K562 (cell line): ENCODE measurements around the gene DNAH3. TPM values are rescaled to one million over a fixed set of nuclear protein-coding genes. Genes with fewer than 3 reads are reported as not detected.

Experiments
- ATAC-seq: fragments of 200-7000 bp; cut with Tn5 transposase; 3 replicates; pipeline ENCODE4 v1.9.1; 2020; ENCODE audit warnings: moderate library complexity
- BruUV-seq: library from RNA; stranded (reverse); fragments of 400-500 nt; replicated peaks from 2 replicates; lab custom pipeline; 2021; lab: Mats Ljungman, UMichigan
- CTCF ChIA-PET: fragments of 300-600 bp; formaldehyde crosslinking; extraction: SDS; loops from one replicate; lab custom pipeline; 2021; ENCODE audit warnings: low intra/inter-chr PET ratio; lab: Yijun Ruan, JAX
- POLR2A ChIA-PET: fragments of 300-600, 350-650 bp; sonication (Branson Sonifier 250); formaldehyde crosslinking; extraction: SDS; loops from one replicate; lab custom pipeline; 2021; ENCODE audit warnings: antibody characterized with exemption, inconsistent platforms; lab: Yijun Ruan, JAX
- DNase-seq, 4 experiments: peaks; one replicate each; pipeline versions ENCODE4 v3.0.0 to v3.0.0-alpha.2; 2011 to 2018; ENCODE audit warnings: low spot score in 3 of 4, mixed read lengths in 3 of 4; ENCODE audit errors: extremely low read depth in 1 of 4
- FAIRE-seq: peaks from 2 replicates; lab custom pipeline; 2011; peaks lifted over from hg19 to GRCh38; lab: Jason Lieb, UNC
- H2AFZ ChIP-seq: 2 replicates; pipeline ENCODE4 v1.6.0; 2011; ENCODE audit warnings: low read depth, low read length, control low read depth, inconsistent platforms
- H3K27ac ChIP-seq: fragments of 200-600 bp; 3 replicates; pipeline ENCODE4 v1.8.0; 2011; ENCODE audit warnings: low read depth, mild to moderate bottlenecking, control low read depth, inconsistent platforms, low read length, moderate library complexity, mixed read lengths; ENCODE audit errors: extremely low read depth
- H3K27me3 ChIP-seq, 2 experiments: fragments of 300-600 bp in 1 of 2; 2 replicates in 1 of 2; 3 replicates in 1 of 2; pipeline versions ENCODE4 v1.6.0 to v1.8.0; 2011; ENCODE audit warnings: inconsistent platforms in 2 of 2, low read length in 2 of 2, mild to moderate bottlenecking in 1 of 2, mixed read lengths in 1 of 2, moderate library complexity in 1 of 2; ENCODE audit not compliant: control insufficient read depth in 2 of 2, insufficient read depth in 2 of 2
- H3K36me3 ChIP-seq: fragments of 300-600 bp; 3 replicates; pipeline ENCODE4 v1.8.0; 2011; ENCODE audit warnings: mild to moderate bottlenecking, low read length, inconsistent platforms; ENCODE audit not compliant: control insufficient read depth, insufficient read depth
- H3K4me1 ChIP-seq, 2 experiments: fragments of 200-600 bp in 1 of 2; replicated peaks in 1 of 2; 2 replicates in 1 of 2; 3 replicates in 1 of 2; pipeline versions ENCODE4 v1.5.1 to v1.8.0; 2011; ENCODE audit warnings: inconsistent platforms in 2 of 2, low read length in 2 of 2, mild to moderate bottlenecking in 1 of 2, mixed read lengths in 1 of 2, moderate library complexity in 1 of 2; ENCODE audit not compliant: control insufficient read depth in 2 of 2, insufficient read depth in 2 of 2
- H3K4me2 ChIP-seq: 2 replicates; pipeline ENCODE4 v1.6.1; 2011; ENCODE audit warnings: low read length, control low read depth, inconsistent platforms, mixed read lengths; ENCODE audit not compliant: insufficient read depth
- H3K4me3 ChIP-seq: fragments of 200-600 bp; sonication (generic), shearing (Covaris generic); 2 replicates; pipeline ENCODE4 v1.5.1; 2016; ENCODE audit warnings: control low read depth, inconsistent platforms
- H3K79me2 ChIP-seq: fragments of 200-600 bp; 3 replicates; pipeline ENCODE4 v1.8.0; 2011; ENCODE audit warnings: low read length, inconsistent platforms; ENCODE audit not compliant: control insufficient read depth, insufficient read depth
- H3K9ac ChIP-seq, 2 experiments: 2 replicates each; pipeline versions ENCODE4 v1.6.0 to v1.6.1; 2011; ENCODE audit warnings: low read depth in 2 of 2, low read length in 2 of 2, control low read depth in 1 of 2, inconsistent platforms in 1 of 2, mild to moderate bottlenecking in 1 of 2, mixed read lengths in 1 of 2; ENCODE audit not compliant: insufficient read depth in 1 of 2
- H3K9me1 ChIP-seq: one replicate; pipeline ENCODE4 v1.6.0; 2011; ENCODE audit warnings: inconsistent platforms, mild to moderate bottlenecking, low read length, moderate library complexity; ENCODE audit not compliant: control insufficient read depth, insufficient read depth
- H3K9me3 ChIP-seq: replicated peaks from 2 replicates; pipeline ENCODE4 v1.5.1; 2011; ENCODE audit warnings: low read depth, low read length, inconsistent platforms; ENCODE audit not compliant: control insufficient read depth, insufficient read depth
- H4K20me1 ChIP-seq: replicated peaks from 2 replicates; pipeline ENCODE4 v1.6.1; 2011; ENCODE audit warnings: low read length, inconsistent platforms, mixed read lengths; ENCODE audit not compliant: control insufficient read depth, insufficient read depth
- DMBX1 ChIP-seq: fragments of 250-450 bp; sonication (Bioruptor Pico); IDR thresholded peaks from 2 replicates; pipeline ENCODE4 v1.8.0; 2022; ENCODE audit warnings: inconsistent platforms, mild to moderate bottlenecking, moderate library complexity, borderline replicate concordance
- EGR1 ChIP-seq: fragments of 450-650 bp; conservative IDR thresholded peaks from 2 replicates; pipeline ENCODE4 v1.6.1; 2017; ENCODE audit warnings: mild to moderate bottlenecking
- FOXO4 ChIP-seq: fragments of 450-650 bp; formaldehyde crosslinking; IDR thresholded peaks from 2 replicates; pipeline ENCODE4 v1.4.0; 2020; ENCODE audit warnings: mild to moderate bottlenecking, moderate library complexity
- HDAC2 ChIP-seq: fragments of 450-650 bp; IDR thresholded peaks from 2 replicates; pipeline ENCODE4 v1.6.1; 2016; ENCODE audit warnings: mild to moderate bottlenecking
- PATZ1 ChIP-seq: fragments of 250-450 bp; sonication (Bioruptor Pico); IDR thresholded peaks from 2 replicates; pipeline ENCODE4 v1.5.0; 2020; ENCODE audit warnings: mild to moderate bottlenecking, borderline replicate concordance
- PHB ChIP-seq: fragments of 250-450 bp; sonication (Bioruptor Pico); IDR thresholded peaks from 2 replicates; pipeline ENCODE4 v1.5.0; 2021
- PHF8 ChIP-seq: fragments of 200-600 bp; sonication (generic); IDR thresholded peaks from 2 replicates; pipeline ENCODE4 v1.6.1; 2012; ENCODE audit warnings: mixed run types, mild to moderate bottlenecking, inconsistent platforms, low read length, moderate library complexity, borderline replicate concordance
- WGBS: fragments of 100-300 bp; shearing (Covaris generic); methylation state at CpG from one replicate; pipeline ENCODE4 v1.1.6; 2016; ENCODE audit warnings: low coverage, mixed read lengths; ENCODE audit not compliant: insufficient coverage; ENCODE audit errors: missing lambda C conversion rate; 5-methylcytosine and 5-hydroxymethylcytosine counted together
- in situ Hi-C: fragments of 300-500 bp; cut with MboI; formaldehyde crosslinking; loops from 4 replicates; pipeline ENCODE4 v1.15.0; 2018; ENCODE audit warnings: inconsistent platforms, mixed read lengths
- intact Hi-C: fragments of 100-400 bp; cut with micrococcal nuclease; formaldehyde crosslinking; loops from 2 replicates; pipeline ENCODE4 v1.14.2; 2022
- polyA plus RNA-seq, 8 experiments: library from polyadenylated mRNA; depleted of rRNA in 4 of 8; stranded (reverse) in 5 of 8; unstranded in 3 of 8; fragments of >200 nt; fragmentation: Nextera tagmentation in 2 of 8; fragmentation: Illumina TruSeq in 1 of 8; extraction: Ambion mirVana in 2 of 8; extraction: Trizol in 1 of 8; gene quantifications; 2 replicates each; pipeline versions ENCODE4 v1.2.1 to v1.2.3, GENCODE V29; 2011 to 2014; ENCODE audit warnings: inconsistent platforms in 1 of 8, missing spikeins in 1 of 8
- total RNA-seq, 7 experiments: library from RNA; depleted of rRNA in 6 of 7; stranded (reverse); fragments of >200 nt in 6 of 7; fragmentation: Illumina TruSeq in 2 of 7; extraction: Trizol in 2 of 7; gene quantifications; 2 replicates each; pipeline versions ENCODE4 v1.2.1 to v1.2.3, GENCODE V29; 2011 to 2021; ENCODE audit warnings: low replicate concordance in 1 of 7
- TF ChIP-seq, protein P1 (sequence below), 2 experiments: fragments of 450-650 bp in 1 of 2; sonication (generic) in 1 of 2; formaldehyde crosslinking in 1 of 2; IDR thresholded peaks; 2 replicates each; pipeline versions ENCODE4 v1.7.1 to v1.9.0; 2016 to 2022; ENCODE audit warnings: inconsistent platforms in 1 of 2, mild to moderate bottlenecking in 1 of 2, missing genetic modification reagents in 1 of 2
- TF ChIP-seq, protein P2 (sequence below): fragments of 250-450 bp; sonication (Bioruptor Pico); IDR thresholded peaks from 2 replicates; pipeline ENCODE4 v1.8.0; 2021; ENCODE audit warnings: moderate library complexity, mild to moderate bottlenecking, inconsistent platforms

Gene DNAH3
- total and polyA plus RNA-seq, 9 of the 15 experiments (the other 6 are each of a cell fraction or from before 2014, with no cell fraction given): 0.32 to 0.84 (median 0.44) TPM

DNA sequence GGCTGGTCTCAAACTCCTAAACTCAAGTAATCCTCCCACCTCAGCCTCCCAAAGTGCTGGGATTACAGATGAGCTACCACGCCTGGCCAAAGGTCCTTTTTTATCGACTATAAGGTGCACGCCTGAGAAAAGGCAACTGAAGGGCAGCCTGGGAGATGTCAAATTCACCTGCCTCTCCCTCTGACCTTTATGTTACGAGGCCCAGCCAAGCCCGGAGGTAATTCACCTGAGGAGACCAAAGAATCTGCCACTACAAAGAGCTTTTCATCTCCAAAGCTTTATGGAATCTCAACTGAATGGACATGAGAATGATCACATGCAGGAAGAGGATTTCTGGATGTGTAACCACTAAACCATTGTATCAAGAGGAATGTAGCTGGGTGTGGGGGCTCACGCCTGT, 212.9 kb downstream of the DNAH3 start:
- Histone ChIP-seq H3K9ac (no peak overlapping the region), H3K4me1 (no peaks in the 10 kb centered on the region; a peak in 1 of 5 replicates), H3K27me3 (peaks cover 4 to 15% of the 10 kb centered on the region in 2 experiments; a peak in 4 of 5 replicates), H3K4me3 (no peak overlapping the region), H2AFZ (no peak overlapping the region), H3K36me3 (no peaks in the 10 kb centered on the region), H3K79me2 (no peaks in the 10 kb centered on the region), H3K27ac (no peak overlapping the region), H3K9me3 (no peaks in the 10 kb centered on the region), H3K4me2 (no peak overlapping the region), H3K9me1 (no peaks in the 10 kb centered on the region), H4K20me1 (no peaks in the 10 kb centered on the region)
- in situ Hi-C loops (no loop called here), intact Hi-C loops (no loop called here)
- WGBS: 34% methylated on average over 6 of the region's 6 CpGs
- CTCF ChIA-PET: no interaction called here
- POLR2A ChIA-PET: interaction anchor here (0.6 to 1.7 kb wide), 5 partner anchors 10 to 123 kb away, joined by 3 to 7 read pairs (median 4); no protein-coding TSS in a partner anchor
- ATAC-seq (no peak), DNase-seq (no peak), FAIRE-seq (no peak)
- BruUV-seq: no TSS peak
- no peak for TF ChIP-seq DMBX1 (CRISPR knock-in tag)
- no peak for TF ChIP-seq PHF8
- TF ChIP-seq, protein P1, sequence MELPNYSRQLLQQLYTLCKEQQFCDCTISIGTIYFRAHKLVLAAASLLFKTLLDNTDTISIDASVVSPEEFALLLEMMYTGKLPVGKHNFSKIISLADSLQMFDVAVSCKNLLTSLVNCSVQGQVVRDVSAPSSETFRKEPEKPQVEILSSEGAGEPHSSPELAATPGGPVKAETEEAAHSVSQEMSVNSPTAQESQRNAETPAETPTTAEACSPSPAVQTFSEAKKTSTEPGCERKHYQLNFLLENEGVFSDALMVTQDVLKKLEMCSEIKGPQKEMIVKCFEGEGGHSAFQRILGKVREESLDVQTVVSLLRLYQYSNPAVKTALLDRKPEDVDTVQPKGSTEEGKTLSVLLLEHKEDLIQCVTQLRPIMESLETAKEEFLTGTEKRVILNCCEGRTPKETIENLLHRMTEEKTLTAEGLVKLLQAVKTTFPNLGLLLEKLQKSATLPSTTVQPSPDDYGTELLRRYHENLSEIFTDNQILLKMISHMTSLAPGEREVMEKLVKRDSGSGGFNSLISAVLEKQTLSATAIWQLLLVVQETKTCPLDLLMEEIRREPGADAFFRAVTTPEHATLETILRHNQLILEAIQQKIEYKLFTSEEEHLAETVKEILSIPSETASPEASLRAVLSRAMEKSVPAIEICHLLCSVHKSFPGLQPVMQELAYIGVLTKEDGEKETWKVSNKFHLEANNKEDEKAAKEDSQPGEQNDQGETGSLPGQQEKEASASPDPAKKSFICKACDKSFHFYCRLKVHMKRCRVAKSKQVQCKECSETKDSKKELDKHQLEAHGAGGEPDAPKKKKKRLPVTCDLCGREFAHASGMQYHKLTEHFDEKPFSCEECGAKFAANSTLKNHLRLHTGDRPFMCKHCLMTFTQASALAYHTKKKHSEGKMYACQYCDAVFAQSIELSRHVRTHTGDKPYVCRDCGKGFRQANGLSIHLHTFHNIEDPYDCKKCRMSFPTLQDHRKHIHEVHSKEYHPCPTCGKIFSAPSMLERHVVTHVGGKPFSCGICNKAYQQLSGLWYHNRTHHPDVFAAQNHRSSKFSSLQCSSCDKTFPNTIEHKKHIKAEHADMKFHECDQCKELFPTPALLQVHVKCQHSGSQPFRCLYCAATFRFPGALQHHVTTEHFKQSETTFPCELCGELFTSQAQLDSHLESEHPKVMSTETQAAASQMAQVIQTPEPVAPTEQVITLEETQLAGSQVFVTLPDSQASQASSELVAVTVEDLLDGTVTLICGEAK (IDR thresholded peaks at IDR 0.05): no peak
- TF ChIP-seq, protein P1 (CRISPR knock-in tag; IDR thresholded peaks at IDR 0.05): no peak
- TF ChIP-seq PATZ1 (CRISPR knock-in tag): no peak
- TF ChIP-seq HDAC2: no peak
- TF ChIP-seq FOXO4 (CRISPR knock-in tag): no peak
- TF ChIP-seq, protein P2, sequence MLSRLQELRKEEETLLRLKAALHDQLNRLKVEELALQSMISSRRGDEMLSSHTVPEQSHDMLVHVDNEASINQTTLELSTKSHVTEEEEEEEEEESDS (CRISPR knock-in tag): no peak
- TF ChIP-seq PHB (CRISPR knock-in tag): no peak
- no peak for TF ChIP-seq EGR1
